Neuronal stem cell (in vitro differentiated cells): ENCODE results near the gene TPM2.
A peak's percentile ranks its signal among the peaks of the same experiment; 100 is the strongest.
"Not testable (repeated sequence)": the region's sequence is repeated elsewhere in the genome, so short reads cannot be mapped to it uniquely, and the experiment has no call there.

ENCODE experiments used
- DNase-seq: peaks from one replicate; pipeline ENCODE4 v3.0.0-alpha.2; 2013; ENCODE audit warnings: low spot score
- H2AFZ ChIP-seq: one replicate; pipeline ENCODE4 v1.6.1; 2013; ENCODE audit warnings: mild to moderate bottlenecking, low read length, inconsistent platforms
- H2AK5ac ChIP-seq: 2 replicates; pipeline ENCODE4 v1.6.1; 2013; ENCODE audit warnings: low read depth, mild to moderate bottlenecking, inconsistent platforms, low read length, moderate library complexity, mixed read lengths
- H2BK120ac ChIP-seq: 2 replicates; pipeline ENCODE4 v1.6.1; 2013; ENCODE audit warnings: low read depth, mild to moderate bottlenecking, inconsistent platforms, low read length, moderate library complexity, mixed read lengths
- H2BK12ac ChIP-seq: one replicate; pipeline ENCODE4 v1.6.1; 2013; ENCODE audit warnings: low read length, inconsistent platforms
- H2BK15ac ChIP-seq: 2 replicates; pipeline ENCODE4 v1.6.1; 2013; ENCODE audit warnings: mild to moderate bottlenecking, low read length, inconsistent platforms, mixed read lengths
- H2BK5ac ChIP-seq: one replicate; pipeline ENCODE4 v1.6.1; 2013; ENCODE audit warnings: inconsistent platforms, mild to moderate bottlenecking, low read length, moderate library complexity
- H3K14ac ChIP-seq: one replicate; pipeline ENCODE4 v1.6.1; 2013; ENCODE audit warnings: low read length, inconsistent platforms
- H3K18ac ChIP-seq: 2 replicates; pipeline ENCODE4 v1.6.1; 2013; ENCODE audit warnings: low read length, inconsistent platforms
- H3K23ac ChIP-seq: 2 replicates; pipeline ENCODE4 v1.6.1; 2013; ENCODE audit warnings: low read depth, mild to moderate bottlenecking, mixed read lengths, low read length, inconsistent platforms; ENCODE audit not compliant: poor library complexity
- H3K27ac ChIP-seq: replicated peaks from 3 replicates; pipeline ENCODE4 v1.5.1; 2013; ENCODE audit warnings: low read length, inconsistent platforms
- H3K27me3 ChIP-seq, 3 experiments: 2 replicates each; pipeline ENCODE4 v1.6.1; 2013; ENCODE audit warnings: low read length in 3 of 3, mild to moderate bottlenecking in 2 of 3, inconsistent platforms in 1 of 3, low read depth in 1 of 3, mixed read lengths in 1 of 3, moderate library complexity in 1 of 3; ENCODE audit not compliant: control insufficient read depth in 3 of 3, insufficient read depth in 3 of 3
- H3K36me3 ChIP-seq, 2 donors: replicated peaks in 1 of 2; 2 replicates each; pipeline ENCODE4 v1.6.1; 2013; ENCODE audit warnings: low read length in 2 of 2; ENCODE audit not compliant: control insufficient read depth in 2 of 2, insufficient read depth in 2 of 2
- H3K4ac ChIP-seq: 2 replicates; pipeline ENCODE4 v1.6.1; 2013; ENCODE audit warnings: inconsistent platforms, mild to moderate bottlenecking, low read length, moderate library complexity
- H3K4me1 ChIP-seq, 2 donors: 1 replicate in 1 of 2; 2 replicates in 1 of 2; pipeline ENCODE4 v1.6.1; 2013; ENCODE audit warnings: low read length in 2 of 2, low read depth in 1 of 2; ENCODE audit not compliant: control insufficient read depth in 2 of 2, insufficient read depth in 1 of 2
- H3K4me2 ChIP-seq: one replicate; pipeline ENCODE4 v1.6.1; 2013; ENCODE audit warnings: mild to moderate bottlenecking, low read length, inconsistent platforms; ENCODE audit not compliant: insufficient read depth, poor library complexity, severe bottlenecking
- H3K4me3 ChIP-seq, 2 donors: 2 replicates each; pipeline ENCODE4 v1.5.1; 2013; ENCODE audit warnings: low read length in 2 of 2, mild to moderate bottlenecking in 2 of 2, inconsistent platforms in 1 of 2, moderate library complexity in 1 of 2
- H3K79me1 ChIP-seq: one replicate; pipeline ENCODE4 v1.6.1; 2013; ENCODE audit warnings: low read depth, mild to moderate bottlenecking, inconsistent platforms, low read length, moderate library complexity
- H3K9ac ChIP-seq: one replicate; pipeline ENCODE4 v1.6.1; 2013; ENCODE audit warnings: mild to moderate bottlenecking, low read depth, low read length, inconsistent platforms; ENCODE audit not compliant: poor library complexity
- H3K9me3 ChIP-seq, 2 donors: replicated peaks in 1 of 2; 2 replicates each; pipeline versions ENCODE3 to v1.6.1; 2013; ENCODE audit warnings: low read length in 2 of 2, mild to moderate bottlenecking in 2 of 2, inconsistent platforms in 1 of 2, low read depth in 1 of 2, mixed read lengths in 1 of 2, moderate library complexity in 1 of 2; ENCODE audit not compliant: control insufficient read depth in 2 of 2, insufficient read depth in 1 of 2
- H4K8ac ChIP-seq: one replicate; pipeline ENCODE4 v1.6.1; 2013; ENCODE audit warnings: low read depth, mild to moderate bottlenecking, inconsistent platforms, low read length, moderate library complexity
- H4K91ac ChIP-seq: one replicate; pipeline ENCODE4 v1.6.1; 2013; ENCODE audit warnings: low read length, low read depth, mild to moderate bottlenecking, inconsistent platforms; ENCODE audit not compliant: poor library complexity
- WGBS, 2 donors: extraction: QIAGEN DNeasy Blood & Tissue Kit; methylation state at CpG; one replicate each; pipeline ENCODE4 v1.1.7; 2013; ENCODE audit warnings: missing lambda C conversion rate in 2 of 2, mixed read lengths in 1 of 2; ENCODE audit not compliant: insufficient read length in 2 of 2, insufficient replicate concordance in 1 of 2; ENCODE audit errors: extremely low coverage in 2 of 2; 5-methylcytosine and 5-hydroxymethylcytosine counted together

The TPM2 gene

GRCh38 chr9:35646533-35647265, 43.0 kb downstream of the TPM2 start:
- peak overlapping the region; percentile 96 for H2AFZ ChIP-seq
- peak overlapping the region; percentile 61 to 82 for H3K4me3 ChIP-seq
- H3K4ac ChIP-seq, result no peak overlapping the region
- H3K4me2 ChIP-seq, result peak overlapping the region; percentile 77
- peak overlapping the region; percentile 65 for H2BK15ac ChIP-seq
- no peaks in the 10 kb centered on the region for H3K27me3 ChIP-seq
- peak overlapping the region; percentile 1 for H3K27ac ChIP-seq
- DNase-seq, result peak; percentile 88
- H3K9me3 ChIP-seq, result no peaks in the 10 kb centered on the region
- no peak overlapping the region for H2BK12ac ChIP-seq
- peak overlapping the region; percentile 95 for H3K18ac ChIP-seq
- peak overlapping the region; percentile 1 for H2AK5ac ChIP-seq
- peak overlapping the region; percentile 82 for H3K14ac ChIP-seq
- no CpG with 5 or more reads among the region's 58 CpGs for WGBS, 2 donors
- H3K79me1 ChIP-seq, result no peaks in the 10 kb centered on the region
- H4K8ac ChIP-seq, result no peak overlapping the region
- H3K23ac ChIP-seq, result peak overlapping the region; percentile 46
- no peaks in the 10 kb centered on the region for H3K36me3 ChIP-seq
- peaks cover 0 to 5% of the 10 kb centered on the region in 2 donors for H3K4me1 ChIP-seq
- no peak overlapping the region for H4K91ac ChIP-seq
- H2BK5ac ChIP-seq, result no peak overlapping the region
- H2BK120ac ChIP-seq, result no peak overlapping the region
- H3K9ac ChIP-seq, result peak overlapping the region; percentile 72

GRCh38 chr9:35646153-35646532, 43.6 kb downstream of the TPM2 start:
- Histone ChIP-seq H2BK120ac (no peak overlapping the region), H3K36me3 (no peaks in the 10 kb centered on the region), H3K14ac (no peak overlapping the region), H3K4ac (no peak overlapping the region), H2AK5ac (no peak overlapping the region), H2BK12ac (no peak overlapping the region), H3K18ac (peak overlapping the region; percentile 7), H3K27ac (peak overlapping the region; percentile 1), H2AFZ (peak overlapping the region; percentile 96), H3K4me2 (peak overlapping the region; percentile 77), H2BK15ac (no peak overlapping the region), H3K23ac (no peak overlapping the region), H4K91ac (no peak overlapping the region), H3K9ac (no peak overlapping the region), H3K9me3 (no peaks in the 10 kb centered on the region), H3K27me3 (no peaks in the 10 kb centered on the region), H3K4me1 (peaks cover 0 to 5% of the 10 kb centered on the region in 2 donors), H3K79me1 (no peaks in the 10 kb centered on the region), H2BK5ac (no peak overlapping the region), H4K8ac (no peak overlapping the region), H3K4me3 (peak overlapping the region; percentile 61 to 82)
- no peak for DNase-seq
- WGBS, 2 donors, result no CpG with 5 or more reads among the region's 11 CpGs

- not testable (repeated sequence) for H2BK12ac ChIP-seq, H3K4ac ChIP-seq, H2BK5ac ChIP-seq, H3K27me3 ChIP-seq, H3K23ac ChIP-seq, H3K18ac ChIP-seq, H2BK15ac ChIP-seq, H3K4me1 ChIP-seq, H3K36me3 ChIP-seq, H2AK5ac ChIP-seq, H3K14ac ChIP-seq, H3K79me1 ChIP-seq, H4K8ac ChIP-seq, H2BK120ac ChIP-seq, DNase-seq, H3K27ac ChIP-seq, H3K9me3 ChIP-seq, H4K91ac ChIP-seq, H3K9ac ChIP-seq
- WGBS, 2 donors, result no CpG with 5 or more reads among the region's 10 CpGs
- Histone ChIP-seq H3K4me2 (peak overlapping the region; percentile 77), H2AFZ (peak overlapping the region; percentile 96), H3K4me3 (peak overlapping the region in 1 of 2 donors; percentile 61)
Observed at GRCh38 chr9:35645736-35646135, 44.0 kb downstream of the TPM2 start.

GRCh38 chr9:35643046-35643445, 46.7 kb downstream of the TPM2 start:
- no CpG with 5 or more reads among the region's 12 CpGs for WGBS, 2 donors
- no peaks in the 10 kb centered on the region for H3K9me3 ChIP-seq
- H4K8ac ChIP-seq, result no peak overlapping the region
- no peak overlapping the region for H2AFZ ChIP-seq
- no peak overlapping the region for H2BK12ac ChIP-seq
- H3K9ac ChIP-seq, result no peak overlapping the region
- H3K4me3 ChIP-seq, result no peak overlapping the region
- no peaks in the 10 kb centered on the region for H3K79me1 ChIP-seq
- no peak overlapping the region for H3K14ac ChIP-seq
- H3K4me2 ChIP-seq, result no peak overlapping the region
- no peaks in the 10 kb centered on the region for H3K36me3 ChIP-seq
- no peak overlapping the region for H3K4ac ChIP-seq
- no peak overlapping the region for H3K18ac ChIP-seq
- H2AK5ac ChIP-seq, result no peak overlapping the region
- no peak for DNase-seq
- no peak overlapping the region for H4K91ac ChIP-seq
- H3K4me1 ChIP-seq, result peaks cover 0 to 2% of the 10 kb centered on the region in 2 donors
- no peak overlapping the region for H2BK15ac ChIP-seq
- no peak overlapping the region for H2BK5ac ChIP-seq
- no peak overlapping the region for H2BK120ac ChIP-seq
- no peak overlapping the region for H3K23ac ChIP-seq
- H3K27ac ChIP-seq, result no peak overlapping the region
- H3K27me3 ChIP-seq, result no peaks in the 10 kb centered on the region
